HG03575 (cell line): ENCODE data around the gene AP1M1.
"Not testable (repeated sequence)": the region's sequence is repeated elsewhere in the genome, so short reads cannot be mapped to it uniquely, and the experiment has no call there.

Source experiments
- ATAC-seq: cut with Tn5 transposase; IDR thresholded peaks from one replicate; pipeline ENCODE4 v1.9.1; 2021; ENCODE audit not compliant: unreplicated experiment, insufficient number of reproducible peaks, low FRiP score; ENCODE audit errors: extremely low read depth

AP1M1 gene

GRCh38 chr19:16197622-16198369, at the start of gene AP1M1:
Gene AP1M1 (plus strand): TSS chr19:16197911. CDS start chr19:16198027, 116 bp downstream.
- ATAC-seq: peak; percentile 59

GRCh38 chr19:16148443-16149229, 49.1 kb upstream of the AP1M1 start:
- no peak for ATAC-seq

GRCh38 chr19:16153582-16154336, 44.0 kb upstream of the AP1M1 start:
- ATAC-seq: no peak

- ATAC-seq: no peak
These were observed 43.2 kb upstream of the AP1M1 start for GRCh38 chr19:16154557-16154956.

GRCh38 chr19:16155128-16155527, 42.6 kb upstream of the AP1M1 start:
- no peak for ATAC-seq

- no peak for ATAC-seq
These were observed 40.8 kb upstream of the AP1M1 start for GRCh38 chr19:16156904-16157303.

- ATAC-seq: no peak
These were observed 40.1 kb upstream of the AP1M1 start for GRCh38 chr19:16157601-16158000.

- ATAC-seq: no peak
These were observed 38.1 kb upstream of the AP1M1 start for GRCh38 chr19:16159655-16160054.

- ATAC-seq: no peak
These were observed 37.2 kb upstream of the AP1M1 start for GRCh38 chr19:16160445-16160942.

GRCh38 chr19:16160943-16161560, 36.7 kb upstream of the AP1M1 start:
- no peak for ATAC-seq

GRCh38 chr19:16161840-16162239, 35.9 kb upstream of the AP1M1 start:
- ATAC-seq: no peak

GRCh38 chr19:16164222-16164890, 33.4 kb upstream of the AP1M1 start:
- ATAC-seq: no peak

GRCh38 chr19:16166417-16166816, 31.3 kb upstream of the AP1M1 start:
- no peak for ATAC-seq

GRCh38 chr19:16167055-16167454, 30.7 kb upstream of the AP1M1 start:
- no peak for ATAC-seq

- ATAC-seq: no peak
These were observed 29.1 kb upstream of the AP1M1 start for GRCh38 chr19:16168465-16169081.

GRCh38 chr19:16170134-16170533, 27.6 kb upstream of the AP1M1 start:
- ATAC-seq: no peak

GRCh38 chr19:16175954-16176353, 21.8 kb upstream of the AP1M1 start:
- ATAC-seq: no peak

GRCh38 chr19:16178866-16179265, 18.8 kb upstream of the AP1M1 start:
- not testable (repeated sequence) for ATAC-seq
